K562 (cell line): ENCODE data around the gene TTC9B. TPM values are rescaled to one million over a fixed set of nuclear protein-coding genes. Genes with fewer than 3 reads are reported as not detected.

Experiments
- ATAC-seq: fragments of 200-7000 bp; cut with Tn5 transposase; 3 replicates; pipeline ENCODE4 v1.9.1; 2020; ENCODE audit warnings: moderate library complexity
- BruUV-seq: library from RNA; stranded (reverse); fragments of 400-500 nt; replicated peaks from 2 replicates; lab custom pipeline; 2021; lab: Mats Ljungman, UMichigan
- CTCF ChIA-PET: fragments of 300-600 bp; formaldehyde crosslinking; extraction: SDS; loops from one replicate; lab custom pipeline; 2021; ENCODE audit warnings: low intra/inter-chr PET ratio; lab: Yijun Ruan, JAX
- POLR2A ChIA-PET: fragments of 300-600, 350-650 bp; sonication (Branson Sonifier 250); formaldehyde crosslinking; extraction: SDS; loops from one replicate; lab custom pipeline; 2021; ENCODE audit warnings: antibody characterized with exemption, inconsistent platforms; lab: Yijun Ruan, JAX
- DNase-seq, 4 experiments: peaks; one replicate each; pipeline versions ENCODE4 v3.0.0 to v3.0.0-alpha.2; 2011 to 2018; ENCODE audit warnings: low spot score in 3 of 4, mixed read lengths in 3 of 4; ENCODE audit errors: extremely low read depth in 1 of 4
- FAIRE-seq: peaks from 2 replicates; lab custom pipeline; 2011; peaks lifted over from hg19 to GRCh38; lab: Jason Lieb, UNC
- H2AFZ ChIP-seq: 2 replicates; pipeline ENCODE4 v1.6.0; 2011; ENCODE audit warnings: low read depth, low read length, control low read depth, inconsistent platforms
- H3K27ac ChIP-seq: fragments of 200-600 bp; 3 replicates; pipeline ENCODE4 v1.8.0; 2011; ENCODE audit warnings: low read depth, mild to moderate bottlenecking, control low read depth, inconsistent platforms, low read length, moderate library complexity, mixed read lengths; ENCODE audit errors: extremely low read depth
- H3K27me3 ChIP-seq, 2 experiments: fragments of 300-600 bp in 1 of 2; 2 replicates in 1 of 2; 3 replicates in 1 of 2; pipeline versions ENCODE4 v1.6.0 to v1.8.0; 2011; ENCODE audit warnings: inconsistent platforms in 2 of 2, low read length in 2 of 2, mild to moderate bottlenecking in 1 of 2, mixed read lengths in 1 of 2, moderate library complexity in 1 of 2; ENCODE audit not compliant: control insufficient read depth in 2 of 2, insufficient read depth in 2 of 2
- H3K36me3 ChIP-seq: fragments of 300-600 bp; 3 replicates; pipeline ENCODE4 v1.8.0; 2011; ENCODE audit warnings: mild to moderate bottlenecking, low read length, inconsistent platforms; ENCODE audit not compliant: control insufficient read depth, insufficient read depth
- H3K4me1 ChIP-seq, 2 experiments: fragments of 200-600 bp in 1 of 2; replicated peaks in 1 of 2; 2 replicates in 1 of 2; 3 replicates in 1 of 2; pipeline versions ENCODE4 v1.5.1 to v1.8.0; 2011; ENCODE audit warnings: inconsistent platforms in 2 of 2, low read length in 2 of 2, mild to moderate bottlenecking in 1 of 2, mixed read lengths in 1 of 2, moderate library complexity in 1 of 2; ENCODE audit not compliant: control insufficient read depth in 2 of 2, insufficient read depth in 2 of 2
- H3K4me2 ChIP-seq: 2 replicates; pipeline ENCODE4 v1.6.1; 2011; ENCODE audit warnings: low read length, control low read depth, inconsistent platforms, mixed read lengths; ENCODE audit not compliant: insufficient read depth
- H3K4me3 ChIP-seq: fragments of 200-600 bp; sonication (generic), shearing (Covaris generic); 2 replicates; pipeline ENCODE4 v1.5.1; 2016; ENCODE audit warnings: control low read depth, inconsistent platforms
- H3K79me2 ChIP-seq: fragments of 200-600 bp; 3 replicates; pipeline ENCODE4 v1.8.0; 2011; ENCODE audit warnings: low read length, inconsistent platforms; ENCODE audit not compliant: control insufficient read depth, insufficient read depth
- H3K9ac ChIP-seq, 2 experiments: 2 replicates each; pipeline versions ENCODE4 v1.6.0 to v1.6.1; 2011; ENCODE audit warnings: low read depth in 2 of 2, low read length in 2 of 2, control low read depth in 1 of 2, inconsistent platforms in 1 of 2, mild to moderate bottlenecking in 1 of 2, mixed read lengths in 1 of 2; ENCODE audit not compliant: insufficient read depth in 1 of 2
- H3K9me1 ChIP-seq: one replicate; pipeline ENCODE4 v1.6.0; 2011; ENCODE audit warnings: inconsistent platforms, mild to moderate bottlenecking, low read length, moderate library complexity; ENCODE audit not compliant: control insufficient read depth, insufficient read depth
- H3K9me3 ChIP-seq: replicated peaks from 2 replicates; pipeline ENCODE4 v1.5.1; 2011; ENCODE audit warnings: low read depth, low read length, inconsistent platforms; ENCODE audit not compliant: control insufficient read depth, insufficient read depth
- H4K20me1 ChIP-seq: replicated peaks from 2 replicates; pipeline ENCODE4 v1.6.1; 2011; ENCODE audit warnings: low read length, inconsistent platforms, mixed read lengths; ENCODE audit not compliant: control insufficient read depth, insufficient read depth
- ATF1 ChIP-seq, 2 experiments: fragments of 450-650 bp in 1 of 2; IDR thresholded peaks; 2 replicates each; pipeline ENCODE4 v1.6.1; 2016; ENCODE audit warnings: missing compliant biosample characterization in 1 of 2, missing genetic modification characterization in 1 of 2
- CBFB ChIP-seq: sonication (generic); formaldehyde crosslinking; IDR thresholded peaks from 2 replicates; pipeline ENCODE4 v1.4.0; 2020; ENCODE audit warnings: mild to moderate bottlenecking, missing genetic modification reagents
- CREB1 ChIP-seq, 2 experiments: sonication (generic) in 1 of 2; formaldehyde crosslinking in 1 of 2; IDR thresholded peaks; 2 replicates each; pipeline versions ENCODE4 v1.6.1 to v1.8.0; 2012 to 2022; ENCODE audit warnings: inconsistent platforms in 1 of 2, mild to moderate bottlenecking in 1 of 2, missing genetic modification reagents in 1 of 2, moderate library complexity in 1 of 2
- CXXC5 ChIP-seq: fragments of 250-450 bp; sonication (Bioruptor Pico); IDR thresholded peaks from 2 replicates; pipeline ENCODE4 v1.8.0; 2022; ENCODE audit warnings: inconsistent platforms, mild to moderate bottlenecking, moderate library complexity
- KLF13 ChIP-seq: fragments of 450-650 bp; IDR thresholded peaks from 2 replicates; pipeline ENCODE4 v1.6.1; 2016; ENCODE audit warnings: missing genetic modification characterization, low read depth, mild to moderate bottlenecking, missing compliant biosample characterization, moderate library complexity, borderline replicate concordance
- L3MBTL2 ChIP-seq: fragments of 450-650 bp; IDR thresholded peaks from 2 replicates; pipeline ENCODE4 v1.6.1; 2016; ENCODE audit warnings: mild to moderate bottlenecking, moderate library complexity
- PCBP1 ChIP-seq: fragments of 200-400 bp; formaldehyde crosslinking; IDR thresholded peaks from 2 replicates; pipeline ENCODE4 v1.6.1; 2018; ENCODE audit warnings: mild to moderate bottlenecking, low read depth, low read length; ENCODE audit not compliant: poor library complexity, severe bottlenecking
- TEAD1 ChIP-seq, 2 experiments: fragments of 450-650 bp in 1 of 2; sonication (generic) in 1 of 2; formaldehyde crosslinking; IDR thresholded peaks; 2 replicates each; pipeline versions ENCODE4 v1.4.0 to v1.8.0; 2020 to 2022; ENCODE audit warnings: mild to moderate bottlenecking in 2 of 2, missing genetic modification reagents in 1 of 2
- ZBTB7A ChIP-seq: IDR thresholded peaks from 2 replicates; pipeline ENCODE4 v1.6.1; 2011; ENCODE audit warnings: low read depth, mild to moderate bottlenecking, low read length, moderate library complexity, borderline replicate concordance; ENCODE audit not compliant: control insufficient read depth
- ZNF766 ChIP-seq: fragments of 200-800 bp; sonication (Bioruptor generic); conservative IDR thresholded peaks from 2 replicates; pipeline ENCODE4 v1.6.1; 2016; ENCODE audit warnings: missing genetic modification characterization, missing compliant biosample characterization
- WGBS: fragments of 100-300 bp; shearing (Covaris generic); methylation state at CpG from one replicate; pipeline ENCODE4 v1.1.6; 2016; ENCODE audit warnings: low coverage, mixed read lengths; ENCODE audit not compliant: insufficient coverage; ENCODE audit errors: missing lambda C conversion rate; 5-methylcytosine and 5-hydroxymethylcytosine counted together
- in situ Hi-C: fragments of 300-500 bp; cut with MboI; formaldehyde crosslinking; loops from 4 replicates; pipeline ENCODE4 v1.15.0; 2018; ENCODE audit warnings: inconsistent platforms, mixed read lengths
- intact Hi-C: fragments of 100-400 bp; cut with micrococcal nuclease; formaldehyde crosslinking; loops from 2 replicates; pipeline ENCODE4 v1.14.2; 2022
- polyA plus RNA-seq, 8 experiments: library from polyadenylated mRNA; depleted of rRNA in 4 of 8; stranded (reverse) in 5 of 8; unstranded in 3 of 8; fragments of >200 nt; fragmentation: Nextera tagmentation in 2 of 8; fragmentation: Illumina TruSeq in 1 of 8; extraction: Ambion mirVana in 2 of 8; extraction: Trizol in 1 of 8; gene quantifications; 2 replicates each; pipeline versions ENCODE4 v1.2.1 to v1.2.3, GENCODE V29; 2011 to 2014; ENCODE audit warnings: inconsistent platforms in 1 of 8, missing spikeins in 1 of 8
- total RNA-seq, 7 experiments: library from RNA; depleted of rRNA in 6 of 7; stranded (reverse); fragments of >200 nt in 6 of 7; fragmentation: Illumina TruSeq in 2 of 7; extraction: Trizol in 2 of 7; gene quantifications; 2 replicates each; pipeline versions ENCODE4 v1.2.1 to v1.2.3, GENCODE V29; 2011 to 2021; ENCODE audit warnings: low replicate concordance in 1 of 7
- TF ChIP-seq, protein P1 (sequence below), 2 experiments: fragments of 450-650 bp; conservative IDR thresholded peaks; 2 replicates each; pipeline ENCODE4 v1.6.1; 2017; ENCODE audit warnings: mild to moderate bottlenecking in 2 of 2, moderate library complexity in 2 of 2
- TF ChIP-seq, protein P2 (sequence below): fragments of 250-450 bp; sonication (Bioruptor Pico); IDR thresholded peaks from 2 replicates; pipeline ENCODE4 v1.4.0; 2020
- TF ChIP-seq, protein P3 (sequence below): fragments of 200-800 bp; sonication (Bioruptor generic); IDR thresholded peaks from 2 replicates; pipeline ENCODE4 v1.6.1; 2017; ENCODE audit warnings: missing genetic modification characterization, missing compliant biosample characterization

The TTC9B gene
- total and polyA plus RNA-seq, 9 of the 15 experiments (the other 6 are each of a cell fraction or from before 2014, with no cell fraction given), result 0.06 to 0.14 TPM; not detected in 7

DNA sequence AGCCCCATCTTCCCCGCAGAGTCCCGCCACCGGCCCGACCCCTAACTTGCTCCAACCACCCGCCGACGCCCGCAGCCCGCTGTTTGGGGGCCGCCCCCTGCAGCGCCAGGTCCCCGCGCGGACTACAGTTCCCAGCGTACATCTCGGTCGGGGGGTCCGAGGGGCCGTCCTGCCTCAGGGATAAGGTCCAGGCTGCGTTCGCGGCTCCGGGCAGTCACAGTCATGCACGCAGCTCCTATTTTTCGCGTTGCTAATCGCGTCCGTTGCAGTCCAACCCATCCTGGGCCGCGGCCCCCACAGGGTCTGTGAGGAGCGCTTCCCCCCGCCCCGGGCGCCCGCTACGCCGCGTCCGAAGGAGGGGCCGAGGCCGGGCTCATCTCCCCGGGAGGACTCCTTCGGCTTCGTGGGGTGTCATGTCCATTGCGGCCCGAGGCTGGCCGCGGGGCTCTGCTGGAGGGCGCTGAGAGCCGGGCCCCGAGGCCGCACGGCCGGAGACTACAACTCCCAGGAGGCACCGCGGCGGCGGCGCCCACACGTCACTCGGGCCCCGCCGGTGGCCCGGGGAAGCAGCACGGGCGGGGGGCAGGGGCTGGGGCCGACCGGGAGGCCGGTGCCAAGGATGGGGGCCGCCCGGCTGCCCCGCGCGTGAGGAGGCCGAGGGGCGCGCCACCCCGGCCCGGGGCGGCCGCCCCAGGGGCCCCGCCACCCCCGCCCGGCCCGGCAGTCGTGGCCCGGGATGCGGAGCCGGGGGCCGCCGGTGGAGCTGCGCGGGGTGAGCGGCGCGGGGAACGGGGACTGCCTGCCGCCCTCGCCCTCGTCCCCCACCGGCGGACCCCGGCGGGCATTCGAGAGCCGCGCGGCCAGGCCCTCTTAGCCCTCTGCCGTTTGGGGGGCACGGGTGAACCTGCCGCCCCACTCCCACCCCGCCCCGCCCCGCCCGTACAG lies 27.0 kb downstream of the TTC9B start, which contains the start of gene MAP3K10:
TSS of gene MAP3K10 (plus strand) at position 536 of the 945 bp plus-strand sequence. CDS start 606 bp downstream, outside the sequence.
- Histone ChIP-seq H3K9me3 (no peaks in the 10 kb centered on the region), H3K4me2 (peak within 1 kb of the TSS; percentile 93), H3K36me3 (no peaks in the 10 kb centered on the region), H3K27me3 (no peaks in the 10 kb centered on the region), H3K4me1 (peaks cover 0 to 21% of the 10 kb centered on the region in 2 experiments; a peak in 4 of 5 replicates), H3K27ac (peak within 1 kb of the TSS; percentile 82), H2AFZ (peak within 1 kb of the TSS; percentile 100), H3K4me3 (peak within 1 kb of the TSS; percentile 100), H3K79me2 (no peaks in the 10 kb centered on the region), H4K20me1 (no peaks in the 10 kb centered on the region), H3K9ac (peak within 1 kb of the TSS; percentile 90 to 96), H3K9me1 (no peaks in the 10 kb centered on the region)
- BruUV-seq, result no TSS peak
- intact Hi-C loops, result no loop called here
- in situ Hi-C loops, result no loop called here
- peak; percentile 85 to 89 (median 88) for DNase-seq
- ChIA-PET CTCF (interaction anchor here (1.9 kb wide), 1 partner anchor 31 kb away, joined by 6 read pairs; no protein-coding TSS in a partner anchor), POLR2A (interaction anchor here (0.6 to 1.4 kb wide), 6 partner anchors 11 to 56 kb away, joined by 3 to 4 read pairs (median 3); no protein-coding TSS in a partner anchor)
- FAIRE-seq, result no peak
- 1% methylated on average over 61 of the region's 116 CpGs for WGBS
- peak; percentile 94 for ATAC-seq
- peak; percentile 98 for TF ChIP-seq ZBTB7A
- peak; percentile 33; the same call in 1 of the 2 replicates for TF ChIP-seq ATF1 (CRISPR knock-in tag; IDR thresholded peaks at IDR 0.05)
- TF ChIP-seq ATF1 (tag; IDR thresholded peaks at IDR 0.05), result peak; percentile 95
- TF ChIP-seq CREB1 (IDR thresholded peaks at IDR 0.05), result peak; percentile 92
- peak; percentile 91 for TF ChIP-seq CREB1 (CRISPR knock-in tag; IDR thresholded peaks at IDR 0.05)
- TF ChIP-seq TEAD1 (CRISPR knock-in tag; IDR thresholded peaks at IDR 0.05), result 0 out of 4 replicates have a peak, but pooled peaks of 1 of the 2 experiments have one; percentile 20
- TF ChIP-seq, protein P1, sequence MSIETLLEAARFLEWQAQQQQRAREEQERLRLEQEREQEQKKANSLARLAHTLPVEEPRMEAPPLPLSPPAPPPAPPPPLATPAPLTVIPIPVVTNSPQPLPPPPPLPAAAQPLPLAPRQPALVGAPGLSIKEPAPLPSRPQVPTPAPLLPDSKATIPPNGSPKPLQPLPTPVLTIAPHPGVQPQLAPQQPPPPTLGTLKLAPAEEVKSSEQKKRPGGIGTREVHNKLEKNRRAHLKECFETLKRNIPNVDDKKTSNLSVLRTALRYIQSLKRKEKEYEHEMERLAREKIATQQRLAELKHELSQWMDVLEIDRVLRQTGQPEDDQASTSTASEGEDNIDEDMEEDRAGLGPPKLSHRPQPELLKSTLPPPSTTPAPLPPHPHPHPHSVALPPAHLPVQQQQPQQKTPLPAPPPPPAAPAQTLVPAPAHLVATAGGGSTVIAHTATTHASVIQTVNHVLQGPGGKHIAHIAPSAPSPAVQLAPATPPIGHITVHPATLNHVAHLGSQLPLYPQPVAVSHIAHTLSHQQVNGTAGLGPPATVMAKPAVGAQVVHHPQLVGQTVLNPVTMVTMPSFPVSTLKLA (conservative IDR thresholded peaks at IDR 0.05), result peak; percentile 26 to 69; a peak in 2 of 4 replicates
- peak; percentile 60; the same call in 1 of the 2 replicates for TF ChIP-seq CXXC5 (CRISPR knock-in tag)
- peak; percentile 84; the same call in 1 of the 2 replicates for TF ChIP-seq CBFB (CRISPR knock-in tag)
- TF ChIP-seq, protein P2, sequence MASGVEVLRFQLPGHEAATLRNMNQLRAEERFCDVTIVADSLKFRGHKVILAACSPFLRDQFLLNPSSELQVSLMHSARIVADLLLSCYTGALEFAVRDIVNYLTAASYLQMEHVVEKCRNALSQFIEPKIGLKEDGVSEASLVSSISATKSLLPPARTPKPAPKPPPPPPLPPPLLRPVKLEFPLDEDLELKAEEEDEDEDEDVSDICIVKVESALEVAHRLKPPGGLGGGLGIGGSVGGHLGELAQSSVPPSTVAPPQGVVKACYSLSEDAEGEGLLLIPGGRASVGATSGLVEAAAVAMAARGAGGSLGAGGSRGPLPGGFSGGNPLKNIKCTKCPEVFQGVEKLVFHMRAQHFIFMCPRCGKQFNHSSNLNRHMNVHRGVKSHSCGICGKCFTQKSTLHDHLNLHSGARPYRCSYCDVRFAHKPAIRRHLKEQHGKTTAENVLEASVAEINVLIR (CRISPR knock-in tag), result peak; percentile 91
- peak; percentile 67; the same call in 1 of the 2 replicates for TF ChIP-seq ZNF766
- TF ChIP-seq, protein P3, sequence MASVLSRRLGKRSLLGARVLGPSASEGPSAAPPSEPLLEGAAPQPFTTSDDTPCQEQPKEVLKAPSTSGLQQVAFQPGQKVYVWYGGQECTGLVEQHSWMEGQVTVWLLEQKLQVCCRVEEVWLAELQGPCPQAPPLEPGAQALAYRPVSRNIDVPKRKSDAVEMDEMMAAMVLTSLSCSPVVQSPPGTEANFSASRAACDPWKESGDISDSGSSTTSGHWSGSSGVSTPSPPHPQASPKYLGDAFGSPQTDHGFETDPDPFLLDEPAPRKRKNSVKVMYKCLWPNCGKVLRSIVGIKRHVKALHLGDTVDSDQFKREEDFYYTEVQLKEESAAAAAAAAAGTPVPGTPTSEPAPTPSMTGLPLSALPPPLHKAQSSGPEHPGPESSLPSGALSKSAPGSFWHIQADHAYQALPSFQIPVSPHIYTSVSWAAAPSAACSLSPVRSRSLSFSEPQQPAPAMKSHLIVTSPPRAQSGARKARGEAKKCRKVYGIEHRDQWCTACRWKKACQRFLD, result 0 out of 2 replicates have a peak, but pooled peaks have one; percentile 22
- peak; percentile 64 for TF ChIP-seq PCBP1
- peak; percentile 73 for TF ChIP-seq L3MBTL2
- TF ChIP-seq KLF13, result peak; percentile 64; the same call in 1 of the 2 replicates
